ENCODE results near the gene PTPRT.

- TF ChIP-seq POLR2A (IDR thresholded peaks at IDR 0.05; ENCODE audit: extremely low read depth, insufficient read length) (no peak), MYC (IDR thresholded peaks at IDR 0.05; ENCODE audit: low read depth, low read length) (no peak), CTCF (IDR thresholded peaks at IDR 0.05; ENCODE audit: low read depth, low read length) (no peak)
- TF ChIP-seq, protein P1, sequence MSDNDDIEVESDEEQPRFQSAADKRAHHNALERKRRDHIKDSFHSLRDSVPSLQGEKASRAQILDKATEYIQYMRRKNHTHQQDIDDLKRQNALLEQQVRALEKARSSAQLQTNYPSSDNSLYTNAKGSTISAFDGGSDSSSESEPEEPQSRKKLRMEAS (IDR thresholded peaks at IDR 0.05; ENCODE audit: low read depth, low read length) = no peak
Observed at GRCh38 chr20:42046371-42047085, 1143.2 kb downstream of the PTPRT start.

Measured in NB4 (cell line).